H9 (cell line): ENCODE results near the gene TSPO. TPM values are rescaled to one million over a fixed set of nuclear protein-coding genes. Genes with fewer than 3 reads are reported as not detected.

Experiments used
- DNase-seq: peaks from one replicate; pipeline ENCODE4 v3.0.0-alpha.2; 2017
- H2AFZ ChIP-seq: one replicate; pipeline ENCODE4 v1.6.1; 2013; ENCODE audit warnings: mild to moderate bottlenecking, low read length, control low read depth, moderate library complexity
- H2AK5ac ChIP-seq: 2 replicates; pipeline ENCODE4 v1.6.1; 2013; ENCODE audit warnings: low read length, control low read depth, mixed read lengths; ENCODE audit not compliant: insufficient read length
- H2BK120ac ChIP-seq: one replicate; pipeline ENCODE4 v1.6.1; 2013; ENCODE audit warnings: low read depth, mild to moderate bottlenecking, low read length, control low read depth, inconsistent platforms; ENCODE audit not compliant: poor library complexity, severe bottlenecking
- H2BK12ac ChIP-seq: 2 replicates; pipeline ENCODE4 v1.6.1; 2013; ENCODE audit warnings: low read length, control low read depth, mixed read lengths, low read depth; ENCODE audit not compliant: insufficient read length
- H2BK15ac ChIP-seq: 2 replicates; pipeline ENCODE4 v1.6.1; 2013; ENCODE audit warnings: low read depth, low read length, control low read depth
- H2BK20ac ChIP-seq: one replicate; pipeline ENCODE4 v1.6.1; 2013; ENCODE audit warnings: low read depth, mild to moderate bottlenecking, low read length, control low read depth, inconsistent platforms; ENCODE audit not compliant: poor library complexity, severe bottlenecking
- H2BK5ac ChIP-seq: 2 replicates; pipeline ENCODE4 v1.6.1; 2013; ENCODE audit warnings: low read length, control low read depth, mixed read lengths; ENCODE audit not compliant: insufficient read length
- H3K14ac ChIP-seq: 2 replicates; pipeline ENCODE4 v1.6.1; 2013; ENCODE audit warnings: low read length, control low read depth; ENCODE audit not compliant: insufficient read depth
- H3K18ac ChIP-seq: 2 replicates; pipeline ENCODE4 v1.6.1; 2013; ENCODE audit warnings: low read depth, mild to moderate bottlenecking, mixed read lengths, low read length, control low read depth; ENCODE audit not compliant: insufficient read length
- H3K23ac ChIP-seq: 2 replicates; pipeline ENCODE4 v1.6.1; 2013; ENCODE audit warnings: low read length, control low read depth, mixed read lengths, low read depth; ENCODE audit not compliant: insufficient read length
- H3K23me2 ChIP-seq: 2 replicates; pipeline ENCODE4 v1.6.1; 2013; ENCODE audit warnings: low read depth, mild to moderate bottlenecking, mixed read lengths, low read length, control low read depth; ENCODE audit not compliant: insufficient read length, poor library complexity, severe bottlenecking
- H3K27ac ChIP-seq: 2 replicates; pipeline ENCODE4 v1.5.1; 2013; ENCODE audit warnings: low read length, control low read depth, mixed read lengths, low read depth; ENCODE audit not compliant: insufficient read length
- H3K27me3 ChIP-seq: 2 replicates; pipeline ENCODE4 v1.6.1; 2013; ENCODE audit warnings: low read length, control low read depth, inconsistent platforms; ENCODE audit not compliant: insufficient read depth
- H3K4ac ChIP-seq: 2 replicates; pipeline ENCODE4 v1.6.1; 2013; ENCODE audit warnings: low read depth, mild to moderate bottlenecking, control low read depth, inconsistent platforms, low read length, moderate library complexity
- H3K4me1 ChIP-seq: 2 replicates; pipeline ENCODE4 v1.6.1; 2013; ENCODE audit warnings: low read length, control low read depth, inconsistent platforms; ENCODE audit not compliant: insufficient read depth
- H3K4me2 ChIP-seq: 2 replicates; pipeline ENCODE4 v1.6.1; 2013; ENCODE audit warnings: low read length, control low read depth, mixed read lengths; ENCODE audit not compliant: insufficient read length, insufficient read depth
- H3K56ac ChIP-seq: 2 replicates; pipeline ENCODE4 v1.6.1; 2013; ENCODE audit warnings: low read depth, mild to moderate bottlenecking, mixed read lengths, low read length, control low read depth; ENCODE audit not compliant: insufficient read length
- H3K79me1 ChIP-seq: 2 replicates; pipeline ENCODE4 v1.6.1; 2013; ENCODE audit warnings: low read depth, mild to moderate bottlenecking, moderate library complexity, low read length, control low read depth, inconsistent platforms; ENCODE audit not compliant: insufficient read depth, poor library complexity, severe bottlenecking
- H3K79me2 ChIP-seq: 2 replicates; pipeline ENCODE4 v1.6.1; 2013; ENCODE audit warnings: low read length, control low read depth, inconsistent platforms; ENCODE audit not compliant: insufficient read depth
- H3K9ac ChIP-seq: 2 replicates; pipeline ENCODE4 v1.6.1; 2013; ENCODE audit warnings: low read length, control low read depth, mixed read lengths; ENCODE audit not compliant: insufficient read length; ENCODE audit errors: extremely low read depth
- H3K9me3 ChIP-seq: one replicate; pipeline ENCODE4 v1.6.1; 2013; ENCODE audit warnings: low read depth, low read length, inconsistent platforms; ENCODE audit not compliant: control insufficient read depth
- H3T11ph ChIP-seq: one replicate; pipeline ENCODE4 v1.6.1; 2013; ENCODE audit warnings: mild to moderate bottlenecking, low read length, control low read depth, inconsistent platforms
- H4K20me1 ChIP-seq: one replicate; pipeline ENCODE4 v1.6.1; 2013; ENCODE audit not compliant: control insufficient read depth, insufficient read length, insufficient read depth
- H4K5ac ChIP-seq: 2 replicates; pipeline ENCODE4 v1.6.1; 2013; ENCODE audit warnings: low read depth, mild to moderate bottlenecking, mixed read lengths, low read length, control low read depth; ENCODE audit not compliant: insufficient read length
- H4K8ac ChIP-seq: replicated peaks from 2 replicates; pipeline ENCODE4 v1.6.1; 2013; ENCODE audit warnings: low read length, control low read depth, mixed read lengths, low read depth; ENCODE audit not compliant: insufficient read length
- H4K91ac ChIP-seq: 2 replicates; pipeline ENCODE4 v1.6.1; 2013; ENCODE audit warnings: low read depth, mild to moderate bottlenecking, moderate library complexity, mixed read lengths, low read length, control low read depth; ENCODE audit not compliant: insufficient read length
- H3K27ac Mint-ChIP-seq, 3 experiments: 2 replicates in 2 of 3; 3 replicates in 1 of 3; pipeline ENCODE4 v1.8.0; 2020 to 2021; ENCODE audit warnings: mixed read lengths in 3 of 3, mild to moderate bottlenecking in 1 of 3, moderate library complexity in 1 of 3
- H3K27me3 Mint-ChIP-seq: 2 replicates; pipeline ENCODE4 v1.8.0; 2021; ENCODE audit warnings: low read depth, mild to moderate bottlenecking, moderate library complexity, mixed read lengths
- H3K36me3 Mint-ChIP-seq, 3 experiments: 2 replicates in 2 of 3; 3 replicates in 1 of 3; pipeline ENCODE4 v1.8.0; 2020 to 2021; ENCODE audit warnings: low read depth in 3 of 3, mixed read lengths in 3 of 3; ENCODE audit not compliant: insufficient read depth in 1 of 3
- H3K4me1 Mint-ChIP-seq, 2 experiments: 2 replicates each; pipeline ENCODE4 v1.8.0; 2020; ENCODE audit warnings: mixed read lengths in 2 of 2
- H3K4me3 Mint-ChIP-seq, 2 experiments: 2 replicates in 1 of 2; 3 replicates in 1 of 2; pipeline ENCODE4 v1.8.0; 2020 to 2021; ENCODE audit warnings: mild to moderate bottlenecking in 2 of 2, mixed read lengths in 2 of 2, moderate library complexity in 1 of 2
- H3K9me3 Mint-ChIP-seq, 2 experiments: 2 replicates in 1 of 2; 3 replicates in 1 of 2; pipeline ENCODE4 v1.8.0; 2020; ENCODE audit warnings: mild to moderate bottlenecking in 2 of 2, mixed read lengths in 2 of 2, moderate library complexity in 1 of 2
- CTCF ChIP-seq: fragments of 200-600 bp; sonication (generic); conservative IDR thresholded peaks from 3 replicates; pipeline ENCODE4 v1.8.0; 2021; ENCODE audit warnings: antibody characterized with exemption, mild to moderate bottlenecking
- WGBS: extraction: QIAGEN DNeasy Blood & Tissue Kit; methylation state at CpG from one replicate; pipeline ENCODE4 v1.1.7; 2013; ENCODE audit warnings: missing lambda C conversion rate, low lambda C conversion rate, mixed read lengths; ENCODE audit not compliant: insufficient read length; ENCODE audit errors: extremely low coverage; 5-methylcytosine and 5-hydroxymethylcytosine counted together
- total RNA-seq: library from RNA; stranded (reverse); gene quantifications from 2 replicates; pipeline ENCODE4 v1.2.1, GENCODE V29; 2021

TSPO gene
- total RNA-seq, 1 experiment from 2014 or later: 14.8 TPM

GRCh38 chr22:43116932-43117331, 34.4 kb upstream of the TSPO start:
- H3K4me3 Mint-ChIP-seq: no peak overlapping the region
- no peaks in the 10 kb centered on the region for H3K36me3 Mint-ChIP-seq
- H3K27me3 ChIP-seq: peaks cover 8% of the 10 kb centered on the region
- no peak overlapping the region for H2AFZ ChIP-seq
- no peaks in the 10 kb centered on the region for H3K9me3 Mint-ChIP-seq
- no peak overlapping the region for H4K8ac ChIP-seq
- no peaks in the 10 kb centered on the region for H3K4me1 ChIP-seq
- no peak overlapping the region for H3K9ac ChIP-seq
- H3K27me3 Mint-ChIP-seq: peaks cover 40% of the 10 kb centered on the region
- no peak overlapping the region for H2BK15ac ChIP-seq
- TF ChIP-seq CTCF: no peak
- H2AK5ac ChIP-seq: no peak overlapping the region
- H3K18ac ChIP-seq: no peak overlapping the region
- H3K4me2 ChIP-seq: no peak overlapping the region
- H3T11ph ChIP-seq: no peak overlapping the region
- peaks cover 5% of the 10 kb centered on the region for H4K20me1 ChIP-seq
- no peaks in the 10 kb centered on the region for H3K79me2 ChIP-seq
- H3K23me2 ChIP-seq: no peaks in the 10 kb centered on the region
- H3K4ac ChIP-seq: no peak overlapping the region
- no peak overlapping the region for H4K5ac ChIP-seq
- no peak overlapping the region for H2BK20ac ChIP-seq
- no peaks in the 10 kb centered on the region for H3K9me3 ChIP-seq
- no peak overlapping the region for H4K91ac ChIP-seq
- H2BK120ac ChIP-seq: no peak overlapping the region
- peaks cover 9 to 23% of the 10 kb centered on the region in 2 experiments for H3K4me1 Mint-ChIP-seq
- no peaks in the 10 kb centered on the region for H3K79me1 ChIP-seq
- H3K27ac Mint-ChIP-seq: no peak overlapping the region; a peak in 1 of 7 replicates
- no peak overlapping the region for H2BK5ac ChIP-seq
- DNase-seq: no peak
- no peak overlapping the region for H3K14ac ChIP-seq
- no peak overlapping the region for H3K56ac ChIP-seq
- no CpG with 5 or more reads among the region's 7 CpGs for WGBS
- H3K23ac ChIP-seq: no peak overlapping the region
- no peak overlapping the region for H2BK12ac ChIP-seq
- no peak overlapping the region for H3K27ac ChIP-seq
